Measurements from ENCODE around the gene PPP2R5C. TPM values are rescaled to one million over a fixed set of nuclear protein-coding genes. Genes with fewer than 3 reads are reported as not detected.

Gene PPP2R5C
- total and polyA plus RNA-seq, 8 donors: 41.6 to 76.1 (median 55.9) TPM

GRCh38 chr14:101908795-101909194 lies 147.3 kb downstream of the PPP2R5C start:
- peaks cover 0 to 31% (median 5%) of the 10 kb centered on the region in 3 donors for H3K36me3 ChIP-seq
- FAIRE-seq (no peak), DNase-seq (no peak), ATAC-seq (no peak)
- no peak for TF ChIP-seq CTCF (IDR thresholded peaks at IDR 0.05)
- H3K4me1 ChIP-seq: no peaks in the 10 kb centered on the region
- intact Hi-C loops (cut with DNase I): no loop called here
- WGBS, 2 donors: 94 to 96% methylated on average over 8 of the region's 8 CpGs
- no peaks in the 10 kb centered on the region for H3K9me3 ChIP-seq
- H3K27me3 ChIP-seq: no peaks in the 10 kb centered on the region
- H3K27ac ChIP-seq: no peak overlapping the region
- no peak overlapping the region for H3K4me3 ChIP-seq

DNA sequence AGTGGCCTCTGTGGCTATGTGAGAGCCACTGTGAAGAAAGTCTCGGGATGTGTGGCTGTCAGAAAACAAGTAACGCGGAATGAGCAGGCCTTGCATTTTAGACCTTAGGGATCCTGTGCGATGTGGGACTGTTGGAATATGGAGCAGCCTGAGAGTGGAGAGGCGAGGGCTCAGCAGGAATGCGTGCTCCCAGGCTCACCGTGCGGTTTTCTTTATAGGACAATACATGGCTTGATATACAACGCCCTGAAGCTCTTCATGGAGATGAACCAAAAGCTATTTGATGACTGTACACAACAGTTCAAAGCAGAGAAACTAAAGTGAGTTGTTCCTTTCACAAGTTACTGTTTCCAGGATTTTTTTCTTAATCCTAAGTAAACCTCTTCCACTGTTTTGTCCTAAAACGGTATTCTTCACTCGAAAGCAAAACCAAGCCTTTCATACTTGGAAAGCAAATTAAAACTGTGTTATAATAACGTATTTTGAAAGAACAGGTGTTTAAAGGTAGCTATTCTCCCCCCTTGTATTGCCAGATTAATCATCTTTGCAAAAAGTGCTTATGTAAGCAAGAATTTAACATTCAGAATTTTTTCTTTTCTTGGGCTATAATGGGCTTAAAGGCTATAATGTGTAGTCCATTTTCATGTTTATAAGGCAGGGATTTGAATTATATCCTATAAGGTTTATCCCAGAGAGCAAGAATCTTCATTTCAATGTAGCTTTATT lies 148.0 kb downstream of the PPP2R5C start:
- Histone ChIP-seq H3K4me1 (no peaks in the 10 kb centered on the region), H3K9me3 (no peaks in the 10 kb centered on the region), H3K27ac (no peak overlapping the region), H3K36me3 (peaks cover 0 to 31% (median 3%) of the 10 kb centered on the region in 3 donors), H3K27me3 (no peaks in the 10 kb centered on the region), H3K4me3 (no peak overlapping the region)
- DNase-seq (no peak), ATAC-seq (no peak), FAIRE-seq (no peak)
- intact Hi-C loops (cut with DNase I): no loop called here
- 95 to 97% methylated on average over 12 of the region's 12 CpGs for WGBS, 2 donors
- TF ChIP-seq CTCF (IDR thresholded peaks at IDR 0.05): no peak

- TF ChIP-seq CTCF (IDR thresholded peaks at IDR 0.05): no peak
- Histone ChIP-seq H3K27ac (no peak overlapping the region), H3K36me3 (peaks cover 0 to 24% (median 3%) of the 10 kb centered on the region in 3 donors), H3K4me1 (no peaks in the 10 kb centered on the region), H3K9me3 (no peaks in the 10 kb centered on the region), H3K27me3 (no peaks in the 10 kb centered on the region), H3K4me3 (no peak overlapping the region)
- ATAC-seq (no peak), FAIRE-seq (no peak), DNase-seq (no peak)
- WGBS, 2 donors: 92 to 94% methylated on average over 13 of the region's 13 CpGs
- intact Hi-C loops (cut with DNase I): no loop called here
Observed at GRCh38 chr14:101912841-101913240, 151.3 kb downstream of the PPP2R5C start.

GRCh38 chr14:101914083-101914482 lies 152.6 kb downstream of the PPP2R5C start:
- intact Hi-C loops (cut with DNase I): no loop called here
- Histone ChIP-seq H3K9me3 (no peaks in the 10 kb centered on the region), H3K4me3 (no peak overlapping the region), H3K27me3 (no peaks in the 10 kb centered on the region), H3K36me3 (peaks cover 0 to 23% (median 3%) of the 10 kb centered on the region in 3 donors), H3K4me1 (no peaks in the 10 kb centered on the region), H3K27ac (no peak overlapping the region)
- no peak for TF ChIP-seq CTCF (IDR thresholded peaks at IDR 0.05)
- no peak for DNase-seq
- 92 to 93% methylated on average over 8 of the region's 8 CpGs for WGBS, 2 donors
- ATAC-seq: no peak
- FAIRE-seq: no peak

Data from pancreas (tissue), 10 donors.